Measurements from ENCODE around the gene USP20. TPM values are rescaled to one million over a fixed set of nuclear protein-coding genes. Genes with fewer than 3 reads are reported as not detected.

USP20 gene
- total and polyA plus RNA-seq, 10 of the 15 experiments (the other 5 are each of a cell fraction or from before 2014, with no cell fraction given): 0.66 to 23.3 (median 11.0) TPM

- no peaks in the 10 kb centered on the region for H3K79me2 ChIP-seq (ENCODE audit: control insufficient read depth, insufficient read depth, low read length)
- H3K27ac ChIP-seq (ENCODE audit: control insufficient read depth, insufficient read depth): no peak overlapping the region
- no peak for DNase-seq (ENCODE audit: low read depth, low spot score)
- 80% methylated on average over 17 of the region's 17 CpGs for WGBS (ENCODE audit: insufficient coverage, insufficient replicate concordance, low lambda C conversion rate, missing lambda C conversion rate)
- in situ Hi-C loops (cut with MboI): loop anchor here (10.0 kb wide), 1 partner anchor 366 kb away; no protein-coding TSS in a partner anchor
- H2AFZ ChIP-seq (ENCODE audit: control insufficient read depth, low read depth, low read length): no peak overlapping the region
- FAIRE-seq: no peak
- no TSS peak for BruUV-seq (replicated peaks)
- peaks cover 6% of the 10 kb centered on the region for H3K4me1 ChIP-seq (ENCODE audit: control insufficient read depth, insufficient read depth, low read length)
- no peak for ATAC-seq
- no peaks in the 10 kb centered on the region for H3K27me3 ChIP-seq (replicated peaks in 1 of 2; ENCODE audit: control insufficient read depth in 2 of 2, insufficient read depth in 2 of 2, low read length in 1 of 2)
- H3K4me2 ChIP-seq (ENCODE audit: control insufficient read depth, insufficient read depth): no peak overlapping the region
- TF ChIP-seq KDM1A (IDR thresholded peaks at IDR 0.05; ENCODE audit: borderline replicate concordance): no peak
- no peak for TF ChIP-seq BRCA1 (IDR thresholded peaks at IDR 0.05; ENCODE audit: low read depth, low read length)
- TF ChIP-seq ETV6 (conservative IDR thresholded peaks at IDR 0.05 in 1 of 2, IDR thresholded peaks at IDR 0.05 in 1 of 2; ENCODE audit: borderline replicate concordance in 1 of 2, low read depth in 1 of 2): no peak
- ChIA-PET SMC1A (ENCODE audit: uncharacterized antibody, unreplicated experiment) (no interaction called here), CTCF (no interaction called here), POLR2A (no interaction called here), RAD21 (ENCODE audit: unreplicated experiment) (interaction anchor here (0.5 kb wide), 1 partner anchor 251 kb away, joined by 4 read pairs; no protein-coding TSS in a partner anchor)
- no peaks in the 10 kb centered on the region; the same call in 1 of the 2 replicates for H4K20me1 ChIP-seq (ENCODE audit: control insufficient read depth, insufficient read depth)
- peaks cover 0 to 3% of the 10 kb centered on the region in 2 experiments; a peak in 2 of 4 replicates for H3K36me3 ChIP-seq (ENCODE audit: control insufficient read depth in 2 of 2, insufficient read depth in 2 of 2, low read length in 1 of 2)
- intact Hi-C loops (cut with micrococcal nuclease; ENCODE audit: unreplicated experiment): no loop called here
- no peak overlapping the region for H3K4me3 ChIP-seq
- no peaks in the 10 kb centered on the region for H3K9me3 ChIP-seq (replicated peaks; ENCODE audit: control insufficient read depth, insufficient read depth, low read length)
- no peak overlapping the region for H3K9ac ChIP-seq (ENCODE audit: control insufficient read depth, insufficient read depth, low read length)
Measured at GRCh38 chr9:129879103-129879699, 43.9 kb downstream of the USP20 start.

- ChIA-PET CTCF (no interaction called here), RAD21 (ENCODE audit: unreplicated experiment) (no interaction called here), POLR2A (no interaction called here), SMC1A (ENCODE audit: uncharacterized antibody, unreplicated experiment) (no interaction called here)
- WGBS (ENCODE audit: insufficient coverage, insufficient replicate concordance, low lambda C conversion rate, missing lambda C conversion rate): 85% methylated on average over 28 of the region's 31 CpGs
- Histone ChIP-seq H3K4me3 (no peak overlapping the region), H3K27me3 (replicated peaks in 1 of 2; ENCODE audit: control insufficient read depth in 2 of 2, insufficient read depth in 2 of 2, low read length in 1 of 2) (no peaks in the 10 kb centered on the region), H2AFZ (ENCODE audit: control insufficient read depth, low read depth, low read length) (no peak overlapping the region), H4K20me1 (ENCODE audit: control insufficient read depth, insufficient read depth) (no peaks in the 10 kb centered on the region; the same call in 1 of the 2 replicates), H3K4me1 (ENCODE audit: control insufficient read depth, insufficient read depth, low read length) (peaks cover 13% of the 10 kb centered on the region), H3K4me2 (ENCODE audit: control insufficient read depth, insufficient read depth) (no peak overlapping the region), H3K9me3 (replicated peaks; ENCODE audit: control insufficient read depth, insufficient read depth, low read length) (no peaks in the 10 kb centered on the region), H3K27ac (ENCODE audit: control insufficient read depth, insufficient read depth) (no peak overlapping the region), H3K79me2 (ENCODE audit: control insufficient read depth, insufficient read depth, low read length) (peaks cover 6% of the 10 kb centered on the region), H3K36me3 (ENCODE audit: control insufficient read depth in 2 of 2, insufficient read depth in 2 of 2, low read length in 1 of 2) (peaks cover 0 to 3% of the 10 kb centered on the region in 2 experiments; a peak in 2 of 4 replicates), H3K9ac (ENCODE audit: control insufficient read depth, insufficient read depth, low read length) (no peak overlapping the region)
- DNase-seq (ENCODE audit: low read depth, low spot score): no peak
- intact Hi-C loops (cut with micrococcal nuclease; ENCODE audit: unreplicated experiment) (no loop called here), in situ Hi-C loops (cut with MboI) (loop anchor here (10.0 kb wide), 1 partner anchor 365 kb away; no protein-coding TSS in a partner anchor)
- no peak for ATAC-seq
- BruUV-seq (replicated peaks): no TSS peak
- no peak for FAIRE-seq
- TF ChIP-seq YBX1 (IDR thresholded peaks at IDR 0.05) (no peak), KAT2A (conservative IDR thresholded peaks at IDR 0.05; ENCODE audit: control insufficient read depth, low read depth, low read length) (no peak), EGR1 (IDR thresholded peaks at IDR 0.05; ENCODE audit: borderline replicate concordance in 1 of 2, low read depth in 2 of 2, low read length in 2 of 2) (no peak), SREBF2 (IDR thresholded peaks at IDR 0.05; ENCODE audit: low read length) (no peak), ZZZ3 (IDR thresholded peaks at IDR 0.05; ENCODE audit: control insufficient read depth, insufficient read length, low read depth) (no peak), DPF2 (IDR thresholded peaks at IDR 0.05) (no peak), MYC (IDR thresholded peaks at IDR 0.05; ENCODE audit: insufficient read depth, insufficient read length, insufficient replicate concordance, low read length, severe bottlenecking) (no peak), IRF4 (IDR thresholded peaks at IDR 0.05; ENCODE audit: low read depth, low read length) (no peak)
- TF ChIP-seq, protein P1, sequence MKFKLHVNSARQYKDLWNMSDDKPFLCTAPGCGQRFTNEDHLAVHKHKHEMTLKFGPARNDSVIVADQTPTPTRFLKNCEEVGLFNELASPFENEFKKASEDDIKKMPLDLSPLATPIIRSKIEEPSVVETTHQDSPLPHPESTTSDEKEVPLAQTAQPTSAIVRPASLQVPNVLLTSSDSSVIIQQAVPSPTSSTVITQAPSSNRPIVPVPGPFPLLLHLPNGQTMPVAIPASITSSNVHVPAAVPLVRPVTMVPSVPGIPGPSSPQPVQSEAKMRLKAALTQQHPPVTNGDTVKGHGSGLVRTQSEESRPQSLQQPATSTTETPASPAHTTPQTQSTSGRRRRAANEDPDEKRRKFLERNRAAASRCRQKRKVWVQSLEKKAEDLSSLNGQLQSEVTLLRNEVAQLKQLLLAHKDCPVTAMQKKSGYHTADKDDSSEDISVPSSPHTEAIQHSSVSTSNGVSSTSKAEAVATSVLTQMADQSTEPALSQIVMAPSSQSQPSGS (IDR thresholded peaks at IDR 0.05; ENCODE audit: low read length): no peak
Measured at GRCh38 chr9:129879991-129880653, 44.9 kb downstream of the USP20 start.
